MCF 10A (cell line): Measurements from ENCODE around the gene CACNB4. TPM values are rescaled to one million over a fixed set of nuclear protein-coding genes. Genes with fewer than 3 reads are reported as not detected.
A peak's percentile ranks its signal among the peaks of the same experiment; 100 is the strongest.

Experiments
- BruUV-seq: library from RNA; stranded (reverse); fragments of 400-500 nt; replicated peaks from 2 replicates; lab custom pipeline; 2021; lab: Mats Ljungman, UMichigan
- CTCF ChIA-PET: fragments of 300-600 bp; sonication (Branson Sonifier 250); formaldehyde crosslinking; extraction: SDS; loops from one replicate; lab custom pipeline; 2021; ENCODE audit warnings: antibody characterized with exemption, inconsistent platforms; lab: Yijun Ruan, JAX
- POLR2A ChIA-PET: fragments of 300-600, 350-650 bp; sonication (Branson Sonifier 250); formaldehyde crosslinking; extraction: SDS; loops from one replicate; lab custom pipeline; 2020; ENCODE audit warnings: antibody characterized with exemption, inconsistent platforms; lab: Yijun Ruan, JAX
- DNase-seq: peaks from one replicate; pipeline ENCODE4 v3.0.0-alpha.2; 2018; ENCODE audit not compliant: unreplicated experiment
- H3K27ac Mint-ChIP-seq: one replicate; pipeline ENCODE4 v1.8.0; 2022; ENCODE audit warnings: mild to moderate bottlenecking, low read depth, mixed read lengths; ENCODE audit not compliant: unreplicated experiment
- H3K27me3 Mint-ChIP-seq: one replicate; pipeline ENCODE4 v1.8.0; 2022; ENCODE audit warnings: mixed read lengths; ENCODE audit not compliant: insufficient read depth, unreplicated experiment
- H3K36me3 Mint-ChIP-seq: one replicate; pipeline ENCODE4 v1.8.0; 2022; ENCODE audit warnings: mild to moderate bottlenecking, moderate library complexity, mixed read lengths; ENCODE audit not compliant: insufficient read depth, unreplicated experiment
- H3K4me1 Mint-ChIP-seq: one replicate; pipeline ENCODE4 v1.8.0; 2022; ENCODE audit warnings: mixed read lengths; ENCODE audit not compliant: insufficient read depth, unreplicated experiment
- H3K4me3 Mint-ChIP-seq: one replicate; pipeline ENCODE4 v1.8.0; 2022; ENCODE audit warnings: mild to moderate bottlenecking, moderate library complexity, mixed read lengths; ENCODE audit not compliant: unreplicated experiment
- H3K9me3 Mint-ChIP-seq: one replicate; pipeline ENCODE4 v1.8.0; 2022; ENCODE audit warnings: mixed read lengths; ENCODE audit not compliant: unreplicated experiment
- CTCF ChIP-seq: fragments of 200-600 bp; IDR thresholded peaks from one replicate; pipeline ENCODE4 v1.8.0; 2022; ENCODE audit warnings: antibody characterized with exemption, mild to moderate bottlenecking; ENCODE audit not compliant: unreplicated experiment
- intact Hi-C: fragments of 100-400 bp; cut with micrococcal nuclease; formaldehyde crosslinking; loops from 2 replicates; pipeline ENCODE4 v1.14.1; 2022
- total RNA-seq: library from RNA; stranded (reverse); gene quantifications from 2 replicates; pipeline ENCODE4 v1.2.3, GENCODE V29; 2022

Gene CACNB4
- total RNA-seq, 1 experiment from 2014 or later: 0.49 TPM

- no peak for TF ChIP-seq CTCF
- Mint-ChIP-seq H3K27me3 (no peaks in the 10 kb centered on the region), H3K4me1 (no peaks in the 10 kb centered on the region), H3K36me3 (no peaks in the 10 kb centered on the region), H3K9me3 (no peaks in the 10 kb centered on the region), H3K27ac (no peak overlapping the region), H3K4me3 (no peak overlapping the region)
- ChIA-PET CTCF (interaction anchor here (1.0 to 1.1 kb wide), 2 partner anchors 9 kb away, joined by 3 to 4 read pairs; no protein-coding TSS in a partner anchor), POLR2A (interaction anchor here (0.6 to 2.8 kb wide), 7 partner anchors 8 to 707 kb away, joined by 3 to 12 read pairs (median 4); partner anchors contain the start of genes ARL5A and RBM43)
- intact Hi-C loops: no loop called here
- no peak for DNase-seq
- BruUV-seq: no TSS peak
Measured at GRCh38 chr2:151967829-151968722, 130.8 kb downstream of the CACNB4 start.

GRCh38 chr2:151965884-151966283, 133.0 kb downstream of the CACNB4 start:
- no peaks in the 10 kb centered on the region for H3K4me1 Mint-ChIP-seq
- no peaks in the 10 kb centered on the region for H3K36me3 Mint-ChIP-seq
- DNase-seq: no peak
- POLR2A ChIA-PET: interaction anchor here (0.6 kb wide), 1 partner anchor 254 kb away, joined by 3 read pairs; no protein-coding TSS in a partner anchor
- no peak overlapping the region for H3K4me3 Mint-ChIP-seq
- H3K27ac Mint-ChIP-seq: no peak overlapping the region
- no peaks in the 10 kb centered on the region for H3K9me3 Mint-ChIP-seq
- H3K27me3 Mint-ChIP-seq: no peaks in the 10 kb centered on the region
- intact Hi-C loops: no loop called here
- BruUV-seq: no TSS peak
- CTCF ChIA-PET: interaction anchor here (1.1 to 1.5 kb wide), 2 partner anchors 7 to 13 kb away, joined by 4 to 5 read pairs; no protein-coding TSS in a partner anchor
- TF ChIP-seq CTCF: no peak

GRCh38 chr2:151961558-151961957, 137.3 kb downstream of the CACNB4 start:
- DNase-seq: no peak
- no peak for TF ChIP-seq CTCF
- Mint-ChIP-seq H3K4me3 (no peak overlapping the region), H3K27ac (no peak overlapping the region), H3K9me3 (no peaks in the 10 kb centered on the region), H3K36me3 (no peaks in the 10 kb centered on the region), H3K27me3 (no peaks in the 10 kb centered on the region), H3K4me1 (peaks cover 16% of the 10 kb centered on the region)
- intact Hi-C loops: no loop called here
- POLR2A ChIA-PET: interaction anchor here (4.1 kb wide), 1 partner anchor 39 kb away, joined by 13 read pairs; no protein-coding TSS in a partner anchor
- CTCF ChIA-PET: interaction anchor here (0.7 to 1.6 kb wide), 5 partner anchors 13 to 135 kb away, joined by 3 to 7 read pairs (median 5); no protein-coding TSS in a partner anchor
- no TSS peak for BruUV-seq

DNA sequence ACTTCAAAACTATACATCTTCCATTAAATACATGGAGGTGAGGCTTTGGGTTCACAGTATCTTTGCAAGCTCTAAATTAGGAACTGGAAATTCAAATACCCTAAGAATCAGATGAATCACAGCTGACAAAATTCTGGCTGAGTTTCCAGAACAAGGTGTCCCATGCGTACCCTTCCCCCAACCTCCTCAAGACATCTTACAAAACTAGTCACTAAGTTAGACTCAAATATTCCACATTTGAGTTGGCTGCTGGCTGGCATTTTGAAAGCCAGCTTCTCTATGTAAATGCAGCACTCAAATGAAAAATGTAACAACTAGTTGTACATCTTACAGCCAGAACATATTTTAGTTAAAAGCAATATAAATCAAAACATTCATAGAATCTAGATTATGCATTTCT, 139.6 kb downstream of the CACNB4 start:
- DNase-seq: peak; percentile 51
- TF ChIP-seq CTCF: no peak
- no TSS peak for BruUV-seq
- peak overlapping the region; percentile 81 for H3K27ac Mint-ChIP-seq
- H3K27me3 Mint-ChIP-seq: no peaks in the 10 kb centered on the region
- H3K4me1 Mint-ChIP-seq: peaks cover 16% of the 10 kb centered on the region
- no peaks in the 10 kb centered on the region for H3K9me3 Mint-ChIP-seq
- intact Hi-C loops: no loop called here
- POLR2A ChIA-PET: interaction anchor here (0.6 to 4.1 kb wide), 14 partner anchors 9 to 919 kb away, joined by 3 to 31 read pairs (median 4); partner anchors contain the start of gene ARL5A
- CTCF ChIA-PET: interaction anchor here (0.6 to 1.9 kb wide), 8 partner anchors 8 to 965 kb away, joined by 3 to 6 read pairs (median 4); no protein-coding TSS in a partner anchor
- no peaks in the 10 kb centered on the region for H3K36me3 Mint-ChIP-seq
- no peak overlapping the region for H3K4me3 Mint-ChIP-seq
